Testis (tissue), 2 donors: Measurements from ENCODE around the gene FMNL3.

Source experiments
- CTCF ChIP-seq, 3 experiments: fragments of 450-650 bp in 2 of 3; fragments of 200-600 bp in 1 of 3; sonication (generic) in 1 of 3; IDR thresholded peaks; one replicate each; pipeline ENCODE4 v1.5.1; 2016 to 2019; ENCODE audit warnings: antibody characterized with exemption in 3 of 3, mild to moderate bottlenecking in 2 of 3, moderate library complexity in 1 of 3
- POLR2A ChIP-seq: fragments of 450-650 bp; IDR thresholded peaks from one replicate; pipeline ENCODE4 v1.6.1; 2017; ENCODE audit warnings: antibody characterized with exemption, mild to moderate bottlenecking, moderate library complexity

- no peak for TF ChIP-seq CTCF (IDR thresholded peaks at IDR 0.05)
- no peak for TF ChIP-seq POLR2A
These were observed 575 bp upstream of the FMNL3 start for GRCh38 chr12:49707812-49708147.
